ENCODE data around the gene KCNIP4.

KCNIP4 gene

GRCh38 chr4:20684852-20685763 lies 1263.5 kb downstream of the KCNIP4 start:
- POLR2A ChIA-PET: no interaction called here
- CTCF ChIA-PET: interaction anchor here (0.6 to 3.0 kb wide), 29 partner anchors 8 to 1991 kb away, joined by 3 to 21 read pairs (median 4); partner anchors contain the start of genes PACRGL and SLIT2
- TF ChIP-seq, protein P1, sequence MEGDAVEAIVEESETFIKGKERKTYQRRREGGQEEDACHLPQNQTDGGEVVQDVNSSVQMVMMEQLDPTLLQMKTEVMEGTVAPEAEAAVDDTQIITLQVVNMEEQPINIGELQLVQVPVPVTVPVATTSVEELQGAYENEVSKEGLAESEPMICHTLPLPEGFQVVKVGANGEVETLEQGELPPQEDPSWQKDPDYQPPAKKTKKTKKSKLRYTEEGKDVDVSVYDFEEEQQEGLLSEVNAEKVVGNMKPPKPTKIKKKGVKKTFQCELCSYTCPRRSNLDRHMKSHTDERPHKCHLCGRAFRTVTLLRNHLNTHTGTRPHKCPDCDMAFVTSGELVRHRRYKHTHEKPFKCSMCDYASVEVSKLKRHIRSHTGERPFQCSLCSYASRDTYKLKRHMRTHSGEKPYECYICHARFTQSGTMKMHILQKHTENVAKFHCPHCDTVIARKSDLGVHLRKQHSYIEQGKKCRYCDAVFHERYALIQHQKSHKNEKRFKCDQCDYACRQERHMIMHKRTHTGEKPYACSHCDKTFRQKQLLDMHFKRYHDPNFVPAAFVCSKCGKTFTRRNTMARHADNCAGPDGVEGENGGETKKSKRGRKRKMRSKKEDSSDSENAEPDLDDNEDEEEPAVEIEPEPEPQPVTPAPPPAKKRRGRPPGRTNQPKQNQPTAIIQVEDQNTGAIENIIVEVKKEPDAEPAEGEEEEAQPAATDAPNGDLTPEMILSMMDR (IDR thresholded peaks at IDR 0.05; ENCODE audit: insufficient read depth, low read length, missing control alignments): peak; percentile 22
- no peak for DNase-seq (ENCODE audit: low read depth, low spot score)
- H3K4me3 ChIP-seq (ENCODE audit: low read depth, low read length): no peak overlapping the region

DNA sequence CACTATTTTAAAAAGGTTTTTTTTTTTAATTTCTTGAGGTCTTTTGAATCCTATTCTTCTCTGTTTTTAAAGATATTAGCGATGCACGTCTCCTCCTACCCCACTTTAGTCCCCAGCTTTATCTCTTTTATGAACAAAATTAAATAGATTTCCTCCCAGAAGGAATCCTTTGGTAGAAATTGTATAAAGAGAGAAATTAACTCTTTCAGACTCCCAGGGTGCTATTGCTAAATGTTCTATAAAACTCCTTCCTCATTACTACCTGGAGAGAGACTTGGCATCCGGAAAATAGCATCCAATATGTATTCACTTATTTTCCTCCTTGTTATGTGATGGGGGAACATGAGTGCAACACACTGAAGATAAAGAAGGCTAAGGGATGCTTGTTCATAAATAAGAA lies 1264.8 kb downstream of the KCNIP4 start:
- POLR2A ChIA-PET: no interaction called here

DNA sequence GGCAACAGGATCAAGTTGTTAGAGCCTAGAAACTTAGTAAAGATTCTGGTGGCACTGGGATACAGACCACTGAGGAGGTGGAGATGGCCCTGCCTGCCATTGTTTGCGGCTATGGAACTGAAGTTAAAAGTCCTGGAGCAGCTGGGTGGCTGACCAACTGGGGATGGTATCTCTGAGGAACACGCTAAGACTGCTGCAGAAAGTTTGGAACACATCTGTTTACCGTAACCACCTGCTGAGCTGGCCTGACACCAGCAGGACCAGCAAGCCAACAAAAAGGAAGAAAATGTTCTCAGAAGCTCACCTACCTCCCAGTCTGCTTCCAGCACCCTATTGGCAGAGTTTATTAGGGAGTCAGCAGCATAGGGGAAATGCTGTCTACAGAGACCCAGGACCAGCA lies 1265.7 kb downstream of the KCNIP4 start:
- no peak overlapping the region for H3K4me3 ChIP-seq (ENCODE audit: low read depth, low read length)
- ChIA-PET CTCF (interaction anchor here (0.6 to 3.0 kb wide), 7 partner anchors 8 to 1994 kb away, joined by 3 to 21 read pairs (median 3); no protein-coding TSS in a partner anchor), POLR2A (no interaction called here)
- TF ChIP-seq, protein P1 (IDR thresholded peaks at IDR 0.05; ENCODE audit: insufficient read depth, low read length, missing control alignments): no peak
- DNase-seq (ENCODE audit: low read depth, low spot score): no peak

More for the DNA sequence above, 1264.8 kb downstream of the KCNIP4 start:
- DNase-seq (ENCODE audit: low read depth, low spot score): no peak
- CTCF ChIA-PET: interaction anchor here (0.9 to 3.0 kb wide), 7 partner anchors 9 to 1995 kb away, joined by 3 to 21 read pairs (median 6); partner anchors contain the start of gene PACRGL
- H3K4me3 ChIP-seq (ENCODE audit: low read depth, low read length): no peak overlapping the region
- TF ChIP-seq, protein P1 (IDR thresholded peaks at IDR 0.05; ENCODE audit: insufficient read depth, low read length, missing control alignments): no peak

DNA sequence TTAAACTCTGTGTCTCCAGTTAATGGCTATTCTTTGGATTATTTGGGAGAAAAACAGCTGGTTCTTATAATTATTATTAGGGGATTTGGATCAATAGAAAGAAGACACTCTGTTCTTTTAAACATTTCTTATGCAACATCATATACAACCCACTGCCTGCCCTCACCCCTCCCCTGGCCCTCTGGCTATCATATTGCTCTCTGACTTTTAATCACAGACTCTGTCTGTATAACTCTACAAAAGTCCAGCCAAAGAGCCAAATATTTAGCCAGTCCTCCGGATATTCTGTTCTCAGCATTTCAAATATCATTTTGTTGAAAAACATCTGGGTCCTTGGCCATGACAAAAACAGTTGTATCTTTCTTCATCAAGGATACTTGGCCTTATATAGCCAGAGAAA lies 1267.3 kb downstream of the KCNIP4 start:
- no peak overlapping the region for H3K4me3 ChIP-seq (ENCODE audit: low read depth, low read length)
- CTCF ChIA-PET: interaction anchor here (0.7 kb wide), 1 partner anchor 259 kb away, joined by 3 read pairs; no protein-coding TSS in a partner anchor
- POLR2A ChIA-PET: no interaction called here
- no peak for DNase-seq (ENCODE audit: low read depth, low spot score)
- TF ChIP-seq, protein P1 (IDR thresholded peaks at IDR 0.05; ENCODE audit: insufficient read depth, low read length, missing control alignments): no peak

DNA sequence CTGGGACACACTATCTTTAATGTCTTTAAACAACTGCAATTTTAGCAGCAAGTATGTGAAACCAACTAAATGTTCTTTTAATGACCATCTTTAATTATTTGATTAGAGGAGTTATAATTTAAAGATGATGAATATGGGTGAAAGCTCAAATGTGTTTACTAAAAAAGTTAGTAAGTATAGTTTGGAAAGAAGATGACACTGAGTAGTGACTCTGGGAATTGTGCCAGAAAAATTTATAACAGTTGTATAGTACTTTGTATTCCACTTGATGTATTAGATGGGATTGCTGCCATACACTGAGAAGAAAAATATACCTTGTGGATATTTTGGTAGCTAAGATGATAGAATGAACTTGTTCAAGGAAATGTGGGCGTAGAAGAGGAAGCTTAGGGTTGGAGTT lies 1267.8 kb downstream of the KCNIP4 start:
- no peak for DNase-seq (ENCODE audit: low read depth, low spot score)
- H3K4me3 ChIP-seq (ENCODE audit: low read depth, low read length): no peak overlapping the region
- ChIA-PET POLR2A (no interaction called here), CTCF (interaction anchor here (0.7 kb wide), 1 partner anchor 259 kb away, joined by 3 read pairs; no protein-coding TSS in a partner anchor)
- TF ChIP-seq, protein P1 (IDR thresholded peaks at IDR 0.05; ENCODE audit: insufficient read depth, low read length, missing control alignments): no peak

DNA sequence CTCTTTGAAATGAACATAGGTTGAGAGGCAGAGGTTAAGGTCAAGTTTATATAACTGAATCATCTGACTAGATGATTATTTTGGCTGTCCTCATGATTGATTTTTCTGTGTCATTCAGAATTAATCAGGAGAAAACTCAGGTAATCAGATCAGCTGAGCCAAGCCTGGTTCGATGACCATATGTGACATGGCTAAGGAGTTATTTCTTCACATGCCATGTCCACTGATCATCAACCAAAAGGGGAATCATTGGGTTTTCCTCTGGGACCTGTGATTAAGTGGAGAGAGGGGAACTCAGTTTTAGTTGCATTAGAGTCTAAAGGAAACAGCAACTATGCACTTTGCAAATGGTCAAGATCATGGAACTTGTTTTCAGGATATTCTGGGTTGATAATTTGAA lies 1268.6 kb downstream of the KCNIP4 start:
- H3K4me3 ChIP-seq (ENCODE audit: low read depth, low read length): no peak overlapping the region
- POLR2A ChIA-PET: no interaction called here
- CTCF ChIA-PET: no interaction called here

More for the DNA sequence above, 1268.6 kb downstream of the KCNIP4 start:
- TF ChIP-seq, protein P1 (IDR thresholded peaks at IDR 0.05; ENCODE audit: insufficient read depth, low read length, missing control alignments): no peak
- no peak for DNase-seq (ENCODE audit: low read depth, low spot score)
